NT2/D1 (cell line): ENCODE measurements around the gene KRTAP5-1.
A peak's percentile ranks its signal among the peaks of the same experiment; 100 is the strongest.
"Not testable (repeated sequence)": the region's sequence is repeated elsewhere in the genome, so short reads cannot be mapped to it uniquely, and the experiment has no call there.

Experiments used
- DNase-seq: peaks from one replicate; pipeline ENCODE4 v3.0.0-alpha.2; 2011; ENCODE audit warnings: low read depth, low spot score
- H3K27me3 ChIP-seq: 2 replicates; pipeline ENCODE4 v1.6.0; 2011; ENCODE audit warnings: mild to moderate bottlenecking; ENCODE audit not compliant: insufficient read length, insufficient read depth
- H3K36me3 ChIP-seq: 2 replicates; pipeline ENCODE4 v1.6.1; 2011; ENCODE audit warnings: mild to moderate bottlenecking, low read length, mixed read lengths; ENCODE audit not compliant: insufficient read depth, insufficient read length
- H3K4me1 ChIP-seq: 2 replicates; pipeline ENCODE4 v1.5.1; 2011; ENCODE audit not compliant: insufficient read depth, insufficient read length
- H3K4me3 ChIP-seq: 2 replicates; pipeline ENCODE4 v1.5.1; 2011; ENCODE audit warnings: low read depth; ENCODE audit not compliant: insufficient read length
- H3K9ac ChIP-seq: 2 replicates; pipeline ENCODE4 v1.6.0; 2011; ENCODE audit warnings: low read depth; ENCODE audit not compliant: insufficient read length
- H3K9me3 ChIP-seq: 2 replicates; pipeline ENCODE4 v1.5.1; 2011; ENCODE audit warnings: mild to moderate bottlenecking, low read length; ENCODE audit not compliant: insufficient read depth
- SUZ12 ChIP-seq: IDR thresholded peaks from 2 replicates; pipeline ENCODE4 v1.6.1; 2011; ENCODE audit not compliant: insufficient read length, insufficient read depth; ENCODE audit errors: extremely low read depth
- YY1 ChIP-seq: IDR thresholded peaks from 2 replicates; pipeline ENCODE4 v1.6.1; 2011; ENCODE audit not compliant: insufficient read length, insufficient read depth
- ZNF274 ChIP-seq: IDR thresholded peaks from 2 replicates; pipeline ENCODE4 v1.6.1; 2011; ENCODE audit warnings: mild to moderate bottlenecking, low read depth, low read length

Gene KRTAP5-1

DNA sequence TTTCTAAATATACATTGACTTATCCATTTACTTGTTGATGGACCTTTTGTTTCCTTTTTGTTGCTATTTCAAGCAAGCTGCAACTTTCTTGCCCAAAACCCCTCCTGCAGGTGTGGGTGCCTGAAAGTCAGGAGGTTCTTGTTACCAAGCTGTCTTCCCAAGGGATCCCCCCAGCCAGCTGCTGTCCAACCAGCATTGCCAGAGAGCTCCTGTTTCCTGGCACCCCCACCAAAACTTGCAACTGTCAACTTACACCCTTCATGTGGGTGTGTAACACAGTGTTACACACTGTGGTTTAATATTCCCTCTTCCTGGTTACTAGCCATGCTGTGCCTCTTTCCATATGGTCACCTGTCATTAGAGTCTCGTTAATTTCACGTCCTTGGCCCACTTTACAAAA lies 1.6 kb upstream of the KRTAP5-1 start:
- Histone ChIP-seq H3K9ac (no peak overlapping the region), H3K4me1 (peaks cover 2% of the 10 kb centered on the region), H3K27me3 (no peaks in the 10 kb centered on the region), H3K4me3 (no peak overlapping the region), H3K9me3 (peaks cover 8% of the 10 kb centered on the region; the same call in 1 of the 2 replicates), H3K36me3 (no peaks in the 10 kb centered on the region)
- TF ChIP-seq YY1 (no peak), SUZ12 (no peak), ZNF274 (no peak)
- DNase-seq = no peak

DNA sequence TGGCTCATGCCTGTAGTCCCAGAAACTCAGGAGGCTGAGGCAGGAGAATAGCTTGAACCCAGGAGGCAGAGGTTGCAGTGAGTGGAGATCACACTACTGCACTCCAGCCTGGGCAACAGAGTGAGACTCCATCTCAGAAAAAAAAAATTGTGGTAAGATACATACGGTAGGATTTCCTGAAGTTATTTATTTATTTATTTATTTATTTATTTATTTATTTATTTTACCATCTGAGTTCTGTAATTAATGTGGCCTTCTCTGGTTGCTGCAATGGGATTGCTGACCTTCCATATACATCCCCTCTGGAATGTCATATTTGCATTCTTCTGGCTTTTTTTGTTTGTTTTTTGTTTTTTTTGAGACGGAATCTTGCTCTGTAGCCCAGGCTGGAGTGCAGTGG lies 2.2 kb downstream of the KRTAP5-1 start:
- not testable (repeated sequence) for H3K36me3 ChIP-seq, H3K9ac ChIP-seq, H3K4me1 ChIP-seq, H3K27me3 ChIP-seq, DNase-seq, H3K4me3 ChIP-seq
- H3K9me3 ChIP-seq = peaks cover 16% of the 10 kb centered on the region; the same call in 1 of the 2 replicates

GRCh38 chr11:1581976-1582375 lies 3.1 kb downstream of the KRTAP5-1 start:
- Histone ChIP-seq H3K4me3 (no peak overlapping the region), H3K4me1 (peaks cover 2% of the 10 kb centered on the region), H3K9me3 (peaks cover 18% of the 10 kb centered on the region; the same call in 1 of the 2 replicates), H3K9ac (no peak overlapping the region), H3K36me3 (no peaks in the 10 kb centered on the region), H3K27me3 (no peaks in the 10 kb centered on the region)
- DNase-seq = no peak
- TF ChIP-seq ZNF274 (no peak), YY1 (no peak), SUZ12 (no peak)

DNA sequence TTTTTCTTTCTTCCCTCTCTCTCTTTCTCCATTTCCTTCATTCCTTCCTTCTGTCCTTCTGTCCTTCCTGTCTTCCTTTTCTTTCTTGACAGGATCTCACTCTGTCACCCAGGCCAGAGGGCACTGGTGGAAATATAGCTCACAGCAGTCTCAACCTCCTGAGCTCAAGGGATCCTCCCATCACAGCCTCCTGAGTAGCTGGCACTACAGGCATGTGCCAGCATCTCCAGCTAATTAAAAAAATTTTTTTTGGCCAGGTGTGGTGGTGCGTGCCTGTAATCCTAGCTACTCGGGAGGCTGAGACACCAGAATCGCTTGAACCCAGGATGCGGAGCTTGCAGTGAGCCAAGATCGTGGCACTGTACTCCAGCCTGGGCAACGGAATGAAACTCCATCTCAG lies 8.3 kb downstream of the KRTAP5-1 start:
- TF ChIP-seq ZNF274 = no peak
- no peak for TF ChIP-seq YY1
- TF ChIP-seq SUZ12 = no peak
- Histone ChIP-seq H3K4me1 (peaks cover 7% of the 10 kb centered on the region), H3K9me3 (peaks cover 18% of the 10 kb centered on the region; the same call in 1 of the 2 replicates), H3K36me3 (no peaks in the 10 kb centered on the region), H3K9ac (no peak overlapping the region), H3K27me3 (peaks cover 38% of the 10 kb centered on the region), H3K4me3 (no peak overlapping the region)
- no peak for DNase-seq

- DNase-seq, H3K9ac ChIP-seq, H3K4me1 ChIP-seq, H3K4me3 ChIP-seq, H3K36me3 ChIP-seq: not testable (repeated sequence)
- peaks cover 13% of the 10 kb centered on the region; the same call in 1 of the 2 replicates for H3K9me3 ChIP-seq
- H3K27me3 ChIP-seq = peaks cover 38% of the 10 kb centered on the region
Measured at GRCh38 chr11:1575756-1576155, 9.3 kb downstream of the KRTAP5-1 start.

- TF ChIP-seq SUZ12 (no peak), YY1 (no peak), ZNF274 (no peak)
- peaks cover 15% of the 10 kb centered on the region for H3K4me1 ChIP-seq
- peaks cover 45% of the 10 kb centered on the region for H3K27me3 ChIP-seq
- H3K36me3 ChIP-seq = no peaks in the 10 kb centered on the region
- peaks cover 13% of the 10 kb centered on the region; the same call in 1 of the 2 replicates for H3K9me3 ChIP-seq
- no peak overlapping the region for H3K9ac ChIP-seq
- H3K4me3 ChIP-seq = no peak overlapping the region
- no peak for DNase-seq
Measured at GRCh38 chr11:1574933-1575242, 10.2 kb downstream of the KRTAP5-1 start.

DNA sequence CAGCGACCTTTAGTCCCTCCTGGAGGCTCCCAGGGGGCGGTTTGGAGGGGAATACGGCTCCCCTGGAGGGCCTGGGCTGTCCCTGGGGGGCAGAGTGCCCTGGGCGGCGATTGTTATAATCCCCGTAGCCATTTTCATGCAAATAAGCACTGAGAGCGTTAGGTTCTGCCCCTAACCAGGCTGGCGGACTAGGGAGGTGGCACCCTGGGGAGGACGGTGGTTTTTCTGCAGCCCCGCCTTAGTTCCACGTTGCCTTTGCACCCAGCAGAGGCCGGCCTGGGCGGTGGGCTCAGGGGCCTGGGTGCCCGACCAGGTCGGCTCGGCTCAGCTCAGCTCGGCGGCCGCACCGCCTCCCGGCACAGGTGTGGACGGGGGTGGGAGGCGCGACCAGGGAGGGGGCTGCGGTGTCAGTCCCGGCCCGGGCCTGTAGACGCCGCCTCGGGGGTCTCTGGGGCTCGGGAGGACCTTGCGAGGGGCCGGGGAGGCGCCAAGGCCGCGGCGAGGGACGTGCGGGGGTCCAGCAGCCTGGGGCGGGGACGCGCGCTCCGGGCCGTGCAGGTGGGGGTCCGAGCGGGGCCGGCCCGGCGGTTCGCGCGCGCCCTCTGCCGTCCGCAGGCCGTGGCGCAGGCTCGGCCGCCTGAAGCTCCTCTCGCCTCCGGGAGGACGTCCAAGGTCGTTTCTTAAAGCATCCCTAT lies 10.7 kb downstream of the KRTAP5-1 start:
- Histone ChIP-seq H3K9me3 (peaks cover 13% of the 10 kb centered on the region; the same call in 1 of the 2 replicates), H3K4me3 (peak overlapping the region; percentile 43), H3K4me1 (peaks cover 20% of the 10 kb centered on the region), H3K27me3 (peaks cover 49% of the 10 kb centered on the region), H3K36me3 (peaks cover 3% of the 10 kb centered on the region), H3K9ac (peak overlapping the region; percentile 50)
- DNase-seq = no peak
- no peak for TF ChIP-seq YY1
- TF ChIP-seq ZNF274 = no peak
- TF ChIP-seq SUZ12 = no peak

DNA sequence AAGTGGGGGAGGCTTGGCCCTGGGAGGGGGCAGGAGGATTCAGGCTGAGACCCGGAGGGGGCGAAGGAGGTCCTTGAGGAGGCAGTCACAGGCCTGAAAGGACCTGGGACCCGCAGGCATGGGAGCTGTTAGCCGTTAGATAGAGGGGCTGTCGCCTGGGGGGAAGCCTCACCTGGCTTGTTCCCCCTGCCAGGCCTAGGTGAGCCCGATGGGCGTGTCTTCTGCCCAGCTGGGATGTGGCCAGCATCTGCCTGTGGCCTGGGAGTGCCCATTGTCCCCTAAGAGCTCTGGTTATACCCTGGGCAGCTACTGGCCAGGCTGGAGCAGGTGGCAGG lies 11.2 kb downstream of the KRTAP5-1 start:
- Histone ChIP-seq H3K27me3 (peaks cover 49% of the 10 kb centered on the region), H3K9me3 (peaks cover 12% of the 10 kb centered on the region; the same call in 1 of the 2 replicates), H3K36me3 (peaks cover 5% of the 10 kb centered on the region), H3K4me3 (peak overlapping the region; percentile 43), H3K4me1 (peaks cover 25% of the 10 kb centered on the region), H3K9ac (peak overlapping the region; percentile 64)
- DNase-seq = no peak
- TF ChIP-seq SUZ12 = no peak
- TF ChIP-seq YY1 = no peak
- TF ChIP-seq ZNF274 = no peak
